GM18870 (cell line): ENCODE results near the gene PDLIM1.

Experiments
- ATAC-seq: cut with Tn5 transposase; IDR thresholded peaks from one replicate; pipeline ENCODE4 v1.9.1; 2021; ENCODE audit warnings: moderate library complexity; ENCODE audit not compliant: unreplicated experiment

Gene PDLIM1

DNA sequence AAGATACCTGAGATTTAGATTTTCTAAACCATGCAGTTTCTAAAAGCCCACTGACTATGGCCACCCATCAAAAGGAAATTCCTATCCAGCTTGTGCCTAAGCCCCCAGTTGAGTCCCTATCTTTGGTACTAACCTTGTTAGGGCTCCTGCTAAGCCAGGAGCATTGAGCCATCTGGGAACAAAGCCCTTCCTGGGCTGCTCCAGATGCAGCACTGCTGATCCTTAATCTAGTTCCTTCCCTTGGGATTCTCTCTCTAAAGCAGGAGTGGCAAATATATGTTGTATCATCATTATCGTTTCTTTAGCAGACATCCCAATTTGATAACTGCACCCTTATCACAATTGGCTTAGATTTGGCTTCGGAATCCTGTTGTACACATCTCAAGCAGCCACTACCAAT lies 24.7 kb upstream of the PDLIM1 start:
- no peak for ATAC-seq

DNA sequence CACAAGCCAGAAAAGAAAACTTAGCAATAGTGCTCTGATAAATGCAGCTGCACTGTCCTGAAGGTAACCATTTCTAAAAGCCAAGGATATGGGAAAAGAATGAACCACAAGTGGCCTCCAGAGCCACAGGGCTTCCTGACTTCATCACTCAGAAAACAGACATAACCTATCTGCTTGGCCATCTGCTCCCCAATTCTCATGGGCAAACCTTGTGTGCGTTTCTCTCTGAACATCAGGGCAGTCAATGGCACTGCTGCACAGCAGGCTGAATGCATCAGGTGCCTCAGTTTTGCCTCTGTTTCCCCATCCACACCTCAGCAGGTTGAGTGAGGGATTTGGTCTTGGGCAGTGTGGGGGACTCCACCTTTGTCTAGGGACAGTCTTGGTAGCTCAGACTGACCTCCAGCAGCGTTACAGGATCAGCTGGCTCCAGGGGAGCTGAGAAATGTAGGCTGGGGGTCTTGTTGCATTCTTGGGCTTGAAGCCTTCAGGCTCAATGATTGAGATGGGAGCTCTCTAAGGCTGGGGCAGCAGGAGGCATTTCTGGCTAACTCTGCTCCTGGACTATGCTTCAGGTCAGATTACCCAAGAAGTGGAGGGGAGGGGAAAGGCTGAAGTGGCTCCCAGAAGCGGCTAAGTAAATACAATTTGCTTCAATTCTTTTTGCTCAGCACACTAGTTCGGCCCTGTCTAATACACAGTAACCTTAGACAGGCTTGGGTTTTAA lies 23.6 kb upstream of the PDLIM1 start:
- no peak for ATAC-seq

DNA sequence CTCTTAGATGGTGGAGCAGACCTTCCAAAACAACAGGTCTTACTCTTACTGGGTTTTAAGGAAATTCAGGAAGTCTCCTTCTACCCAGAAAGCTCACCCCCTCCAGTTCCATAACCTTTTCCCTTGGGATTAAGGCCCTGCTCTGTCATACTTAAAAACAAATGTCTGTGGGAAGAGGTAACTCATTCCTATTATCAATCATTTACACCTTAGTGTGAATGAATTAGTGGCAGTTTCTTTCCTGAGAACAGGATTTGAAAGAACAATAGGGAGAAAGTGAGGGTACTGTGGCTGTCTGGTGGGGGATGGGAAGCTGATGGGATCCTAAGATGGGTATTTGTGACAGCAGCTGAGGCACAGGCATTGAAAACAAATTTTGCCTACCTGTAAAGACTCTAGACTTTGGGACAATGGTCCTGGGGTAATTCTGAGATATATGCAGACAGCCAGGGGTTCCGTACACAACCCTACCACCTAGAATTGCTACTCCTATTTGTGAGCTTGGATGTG lies 22.2 kb upstream of the PDLIM1 start:
- ATAC-seq: no peak

DNA sequence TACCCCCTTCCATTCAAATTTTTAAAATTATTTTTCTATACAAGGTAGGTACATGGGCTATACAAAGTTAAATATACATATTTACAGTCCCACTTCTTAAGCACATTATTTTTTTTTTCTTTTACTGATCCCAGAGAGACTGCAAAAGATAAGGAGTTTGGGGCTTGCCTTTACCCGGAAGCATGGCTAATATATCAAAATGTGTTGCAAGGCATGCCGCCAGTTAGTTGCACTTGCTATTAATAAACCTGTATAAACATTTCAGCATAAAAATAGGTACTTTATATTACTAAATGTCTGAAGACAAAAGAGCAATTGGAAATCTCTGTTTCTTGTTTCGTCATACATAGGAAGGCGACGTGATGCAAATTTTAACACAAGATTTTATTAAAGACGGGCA lies 21.5 kb upstream of the PDLIM1 start:
- ATAC-seq: no peak

DNA sequence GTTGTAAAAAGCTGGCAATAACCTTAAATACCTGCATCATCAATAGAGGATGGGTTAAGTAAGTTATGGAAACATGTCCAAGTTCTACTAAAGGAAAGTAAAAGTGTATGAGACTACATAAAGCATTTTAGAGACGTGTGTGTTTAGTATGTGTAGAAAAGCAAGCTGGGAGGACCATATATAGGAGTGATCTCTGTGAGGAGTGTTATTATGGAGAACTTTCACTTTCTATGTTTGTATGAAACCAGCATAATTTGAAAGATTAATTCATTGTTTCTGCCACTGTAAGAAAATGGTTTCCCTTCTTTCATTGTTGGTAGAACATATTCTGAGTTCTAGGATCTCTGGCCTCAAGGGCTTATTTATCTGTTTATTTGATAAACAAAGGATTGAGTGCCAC lies 19.2 kb upstream of the PDLIM1 start:
- no peak for ATAC-seq

- no peak for ATAC-seq
These were observed 17.8 kb upstream of the PDLIM1 start for GRCh38 chr10:95308389-95309302.

DNA sequence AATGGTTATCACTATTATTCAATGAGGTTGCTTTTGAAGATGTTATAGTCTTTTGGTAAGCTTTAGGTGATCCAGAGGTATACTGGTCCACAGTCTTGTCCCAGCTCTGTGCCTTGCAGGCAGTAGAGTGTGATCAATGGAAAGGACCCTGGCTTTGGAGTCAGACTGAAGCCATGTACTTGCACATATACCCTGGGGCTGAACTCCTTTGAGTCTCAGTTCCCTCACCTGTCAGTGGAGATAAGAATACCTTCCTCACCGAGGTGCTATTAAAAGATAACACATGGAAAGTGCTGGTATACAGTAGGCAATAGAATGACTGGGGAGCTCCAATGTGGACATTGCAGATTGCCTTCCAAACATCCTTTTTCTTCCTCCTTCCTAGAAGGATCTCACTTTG lies 16.0 kb upstream of the PDLIM1 start:
- ATAC-seq: no peak

DNA sequence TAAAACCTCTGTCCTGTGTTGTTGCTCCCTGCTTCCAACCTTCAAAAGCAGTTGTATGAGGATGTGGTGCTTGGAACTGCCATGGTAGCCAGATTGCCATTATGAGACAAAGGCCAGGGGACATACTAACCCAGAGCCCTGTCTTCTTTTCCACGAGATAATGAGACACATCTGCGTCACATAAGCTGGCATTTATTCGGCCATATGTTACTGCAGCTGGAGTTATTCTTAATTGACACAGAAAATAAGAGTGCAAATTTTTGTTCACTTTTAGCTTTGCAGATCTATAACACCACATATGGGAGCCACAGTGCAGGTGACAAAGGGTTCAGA lies 15.5 kb upstream of the PDLIM1 start:
- ATAC-seq: no peak

DNA sequence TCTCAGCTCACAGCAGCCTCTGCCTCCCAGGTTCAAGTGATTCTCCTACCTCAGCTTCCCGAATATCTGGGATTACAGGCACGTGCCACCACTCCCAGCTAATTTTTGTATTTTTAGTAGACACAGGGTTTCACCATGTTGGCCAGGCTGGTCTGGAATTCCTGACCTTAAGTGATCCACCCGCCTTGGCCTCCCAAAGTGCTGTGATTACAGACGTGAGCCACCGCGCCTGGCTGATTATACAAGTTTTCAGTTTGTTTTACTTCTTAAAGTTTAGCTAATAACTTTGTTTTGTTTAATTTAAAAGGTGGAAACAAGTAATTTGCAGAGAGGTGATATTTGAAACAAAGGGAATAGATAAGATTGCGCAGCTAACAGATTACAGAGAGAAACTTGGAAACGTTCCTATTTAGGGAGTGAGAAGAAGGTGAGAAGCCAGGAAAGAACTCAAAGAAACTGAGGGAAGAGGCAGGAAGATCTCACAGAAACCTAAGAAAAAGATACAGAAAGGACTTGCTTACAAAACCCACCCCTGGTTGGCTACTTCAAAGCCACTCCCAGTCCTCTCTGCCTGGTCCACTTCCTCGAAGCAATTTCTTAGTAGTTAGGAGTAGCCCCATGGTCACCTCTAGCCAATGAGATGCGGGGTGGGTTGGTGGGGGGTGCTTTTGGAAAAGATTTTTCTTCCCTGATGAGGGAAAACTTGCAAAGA lies 15.0 kb upstream of the PDLIM1 start:
- no peak for ATAC-seq

- no peak for ATAC-seq
These were observed 14.2 kb upstream of the PDLIM1 start for GRCh38 chr10:95304976-95305375.

DNA sequence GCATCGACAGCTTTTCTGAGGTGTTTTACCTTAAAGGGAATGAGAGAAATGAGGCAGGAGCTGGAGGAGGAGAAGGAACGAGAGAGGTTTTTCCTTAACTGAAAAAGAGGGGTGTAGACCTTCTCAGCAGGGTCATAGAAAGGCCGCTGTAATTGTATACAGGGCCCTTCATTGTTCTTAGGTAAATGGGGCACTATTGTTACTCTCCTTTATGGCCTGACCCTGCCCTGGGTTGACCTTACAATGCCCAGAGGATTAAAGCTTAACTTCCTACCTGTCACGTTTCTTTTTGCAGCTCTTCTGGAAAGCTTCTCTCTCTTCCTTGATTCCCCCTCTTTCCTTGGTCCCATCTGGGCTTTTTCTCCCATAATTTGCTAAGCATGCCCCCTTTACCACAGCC lies 13.7 kb upstream of the PDLIM1 start:
- ATAC-seq: no peak

DNA sequence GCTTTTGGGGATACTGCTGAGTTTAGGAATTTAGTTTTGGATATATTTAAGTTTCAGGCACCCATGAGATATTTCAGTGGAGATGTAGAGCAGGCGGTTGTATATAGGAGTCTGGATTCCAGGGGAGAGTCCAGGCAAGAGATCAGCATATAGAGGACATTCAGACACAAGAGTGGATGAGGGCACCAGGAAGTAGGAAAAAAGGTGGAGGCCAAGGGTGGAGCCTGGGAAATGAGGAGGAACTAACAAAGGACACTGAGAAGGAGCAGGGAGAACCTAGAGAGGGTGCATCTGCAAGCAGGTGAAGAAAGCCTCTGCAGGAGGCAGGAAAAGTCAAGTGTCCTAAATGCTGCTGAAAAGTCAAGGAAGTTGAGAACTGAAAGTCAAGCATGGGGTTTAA lies 13.1 kb upstream of the PDLIM1 start:
- no peak for ATAC-seq

DNA sequence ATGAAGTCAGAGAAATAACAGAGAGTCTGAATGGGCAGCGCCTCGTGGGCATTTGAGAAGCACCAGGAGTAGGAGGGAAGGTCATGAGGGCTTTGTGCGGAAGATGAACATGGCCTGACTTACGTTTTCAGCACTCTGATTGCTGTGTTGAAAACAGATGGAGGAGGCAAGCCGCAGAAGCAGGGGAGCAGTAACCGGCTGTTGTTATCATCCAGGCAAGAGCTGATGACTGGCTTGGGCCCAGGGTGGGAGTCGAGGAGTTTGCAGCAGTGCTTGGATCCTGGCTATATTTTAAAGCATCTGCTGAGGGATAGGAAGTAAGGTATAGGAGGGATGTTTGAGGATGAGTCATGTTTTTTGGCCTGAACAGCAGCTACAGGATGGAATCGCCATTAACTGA lies 12.7 kb upstream of the PDLIM1 start:
- no peak for ATAC-seq

DNA sequence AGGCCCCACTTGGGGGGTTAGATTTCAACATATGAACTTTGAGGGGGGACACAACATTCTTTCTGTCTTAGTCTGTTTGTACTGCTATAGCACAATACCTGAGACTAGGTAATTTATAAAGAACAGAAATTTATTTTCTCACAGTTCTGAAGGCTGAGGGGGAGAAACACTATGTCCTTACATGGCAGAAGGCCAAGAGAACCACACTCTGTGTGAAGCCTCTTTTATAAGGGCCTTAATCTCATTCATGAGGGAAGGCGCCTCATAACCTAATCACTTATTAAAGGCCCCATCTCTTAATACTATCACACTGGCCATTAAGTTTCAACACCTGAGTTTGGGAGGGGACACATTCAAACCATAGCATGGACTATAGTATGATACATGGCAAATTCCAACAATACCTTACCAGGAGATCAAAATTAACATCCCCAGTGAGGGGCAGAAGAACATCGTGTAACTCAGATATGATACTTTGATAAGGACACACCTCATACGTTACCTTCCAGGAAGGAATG lies 9.3 kb upstream of the PDLIM1 start:
- ATAC-seq: no peak

- ATAC-seq: peak; percentile 55
These were observed 6.6 kb upstream of the PDLIM1 start for GRCh38 chr10:95297402-95297801.

DNA sequence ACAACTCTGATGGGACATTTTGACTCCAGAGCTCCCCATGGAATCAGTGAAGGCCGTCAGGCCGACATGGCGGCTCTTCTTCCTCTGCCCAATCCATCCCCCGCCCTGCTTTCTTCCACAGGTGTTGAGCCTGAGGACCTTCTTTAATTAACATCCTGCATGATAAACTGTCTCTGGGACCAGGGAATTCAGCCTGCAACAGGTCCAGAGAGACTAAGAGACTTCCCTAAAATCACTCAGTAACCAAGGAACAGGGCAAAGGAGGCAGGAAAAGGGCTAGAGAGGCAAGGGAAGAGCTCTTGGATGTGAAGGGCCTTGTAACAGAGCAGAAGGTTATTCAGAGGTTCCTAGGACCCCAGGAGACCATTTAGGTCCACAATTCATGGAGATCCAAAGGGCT lies 6.0 kb upstream of the PDLIM1 start:
- ATAC-seq: no peak

DNA sequence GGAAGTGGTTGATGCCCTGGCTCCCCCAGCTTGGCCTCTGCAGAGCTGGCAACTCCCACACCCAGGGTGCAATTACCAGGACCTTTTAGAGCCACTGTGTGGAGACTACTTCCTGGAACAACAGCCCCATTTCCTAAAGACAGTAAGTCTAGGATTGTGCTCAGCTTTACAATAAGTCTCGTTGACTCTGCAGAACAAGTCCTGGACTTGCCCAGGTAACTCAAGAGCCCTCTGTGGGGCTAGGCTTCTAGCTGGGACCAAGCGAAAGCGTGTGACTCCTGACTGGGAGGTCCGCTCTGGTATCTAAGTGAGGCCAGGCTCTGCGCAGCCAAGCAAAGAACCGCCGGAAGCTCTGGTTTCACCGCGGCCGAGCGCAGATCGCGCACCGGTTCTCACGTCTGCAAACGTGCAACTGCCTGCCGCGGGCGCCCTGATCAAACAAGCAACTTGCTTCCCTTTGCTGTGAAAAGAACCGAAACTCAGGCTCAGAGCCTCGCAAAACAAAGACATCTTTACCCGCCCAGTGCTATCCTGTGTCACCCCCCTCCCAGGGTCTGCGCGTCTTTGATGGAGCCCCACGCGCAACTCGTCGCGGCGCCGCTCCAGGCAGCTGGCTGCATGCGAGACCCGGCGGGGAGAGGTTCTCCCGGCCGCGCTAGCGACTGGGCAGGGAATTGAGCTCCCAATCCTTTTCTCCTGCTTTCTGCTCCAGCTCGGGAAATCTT lies 4.4 kb upstream of the PDLIM1 start:
- peak; percentile 83 for ATAC-seq

DNA sequence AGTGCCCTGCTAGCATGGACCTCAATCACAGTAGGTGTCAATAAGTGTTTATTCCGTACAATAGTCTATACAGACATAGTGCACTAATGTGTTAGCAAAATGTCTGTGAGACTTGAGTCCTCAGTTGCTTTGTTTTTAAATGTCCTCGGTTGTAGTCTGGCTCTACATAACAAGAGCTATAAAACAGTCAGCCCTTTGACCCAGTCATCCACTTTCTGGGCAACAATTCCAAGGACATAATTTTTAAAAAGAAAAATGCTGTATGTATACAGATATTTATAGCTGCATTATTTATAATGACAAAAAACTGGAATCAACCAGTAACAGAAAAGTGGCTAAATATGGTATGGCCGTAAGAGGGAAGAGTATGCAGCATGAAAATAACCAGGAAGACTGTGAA lies 2.8 kb upstream of the PDLIM1 start:
- ATAC-seq: no peak

DNA sequence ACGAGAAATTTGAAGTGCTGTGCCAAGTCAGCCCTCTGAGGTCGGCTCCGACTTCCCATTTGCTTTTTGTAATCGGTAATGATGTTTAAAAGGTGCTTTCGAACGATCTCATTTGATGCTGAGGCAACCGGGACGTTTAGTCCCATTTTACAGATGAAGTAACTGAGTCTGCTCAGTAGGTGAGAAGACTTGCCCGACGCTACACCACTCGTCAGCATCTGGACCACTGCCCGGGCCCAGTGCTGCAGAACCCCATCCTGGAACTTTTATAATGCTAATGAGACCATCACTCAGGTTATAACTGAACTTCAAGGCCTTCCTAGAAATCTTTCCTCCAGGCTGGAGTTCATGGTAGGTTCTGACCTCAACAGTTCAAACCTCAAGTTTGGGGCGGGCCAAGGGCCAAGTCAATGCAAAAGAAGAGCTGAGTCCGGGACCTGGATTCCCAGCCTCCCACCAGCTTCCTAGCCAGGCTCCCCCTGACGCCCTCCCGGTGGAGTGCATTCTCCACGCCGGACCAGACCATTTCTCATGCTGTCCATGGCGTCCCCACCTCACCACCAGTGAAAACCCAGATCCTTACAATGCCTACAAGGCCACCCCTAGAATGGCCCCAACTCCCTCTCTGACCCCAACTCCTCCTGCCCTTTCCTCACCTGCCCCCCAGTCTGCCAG lies 699 bp upstream of the PDLIM1 start:
- no peak for ATAC-seq

- ATAC-seq: no peak
These were observed 832 bp downstream of the PDLIM1 start for GRCh38 chr10:95289921-95290421.
